ENCODE measurements around the gene COL4A2. TPM values are rescaled to one million over a fixed set of nuclear protein-coding genes. Genes with fewer than 3 reads are reported as not detected.

The COL4A2 gene
- total RNA-seq, 1 experiment from 2014 or later: 1.6 TPM

- TF ChIP-seq RAD21 (IDR thresholded peaks at IDR 0.05; ENCODE audit: low read depth): no peak
- no peak for TF ChIP-seq POLR2AphosphoS5 (IDR thresholded peaks at IDR 0.05; ENCODE audit: low read depth, low read length)
- TF ChIP-seq SRF (IDR thresholded peaks at IDR 0.05; ENCODE audit: low read depth): no peak
- no peak for TF ChIP-seq CBX3 (IDR thresholded peaks at IDR 0.05; ENCODE audit: low read depth)
Observed at GRCh38 chr13:110403315-110403714, 96.2 kb downstream of the COL4A2 start (continued).

- no TSS peak for BruUV-seq (replicated peaks)
- Histone ChIP-seq H3K9ac (ENCODE audit: low read length) (no peak overlapping the region), H3K4me2 (ENCODE audit: low read length) (no peak overlapping the region), H3K9me3 (ENCODE audit: control insufficient read depth in 1 of 2, insufficient read depth in 1 of 2, low read depth in 1 of 2, low read length in 2 of 2) (no peaks in the 10 kb centered on the region), H3K36me3 (ENCODE audit: control insufficient read depth in 1 of 2, insufficient read depth in 2 of 2, low read length in 2 of 2) (no peaks in the 10 kb centered on the region), H3K4me1 (ENCODE audit: control insufficient read depth in 1 of 2, insufficient read depth in 2 of 2, low read length in 2 of 2) (peaks cover 0 to 6% of the 10 kb centered on the region in 2 experiments; a peak in 1 of 4 replicates), H4K20me1 (ENCODE audit: insufficient read depth) (no peaks in the 10 kb centered on the region), H3K4me3 (replicated peaks in 1 of 2; ENCODE audit: low read depth in 1 of 2, low read length in 2 of 2) (no peak overlapping the region), H3K27ac (ENCODE audit: low read depth, low read length) (no peak overlapping the region), H3K9me2 (ENCODE audit: insufficient read depth) (no peaks in the 10 kb centered on the region), H3K27me3 (ENCODE audit: insufficient read depth, low read length) (no peaks in the 10 kb centered on the region), H2AFZ (ENCODE audit: low read depth, low read length, poor library complexity, severe bottlenecking) (no peak overlapping the region), H3K79me2 (ENCODE audit: insufficient read depth, low read length) (no peaks in the 10 kb centered on the region)
- no peak for TF ChIP-seq FOSL1 (IDR thresholded peaks at IDR 0.05; ENCODE audit: low read depth)
- no peak for TF ChIP-seq POLR2AphosphoS5 (IDR thresholded peaks at IDR 0.05; ENCODE audit: low read depth, low read length)
- no peak for TF ChIP-seq SP1 (IDR thresholded peaks at IDR 0.05; ENCODE audit: low read depth)
- TF ChIP-seq ZBTB33 (IDR thresholded peaks at IDR 0.05; ENCODE audit: extremely low read depth, insufficient replicate concordance, low read length): no peak
- no peak for TF ChIP-seq CEBPB (IDR thresholded peaks at IDR 0.05; ENCODE audit: low read depth)
- TF ChIP-seq JUND (IDR thresholded peaks at IDR 0.05): no peak
- no peak for TF ChIP-seq RAD21 (IDR thresholded peaks at IDR 0.05; ENCODE audit: low read depth)
- no peak for TF ChIP-seq MAX (IDR thresholded peaks at IDR 0.05)
- no peak for TF ChIP-seq SIN3A (IDR thresholded peaks at IDR 0.05; ENCODE audit: low read depth)
- TF ChIP-seq POLR2A (IDR thresholded peaks at IDR 0.05; ENCODE audit: borderline replicate concordance, extremely low read depth, insufficient read depth, insufficient read length): no peak
- no peak for TF ChIP-seq ATF3 (IDR thresholded peaks at IDR 0.05)
- TF ChIP-seq EZH2 (IDR thresholded peaks at IDR 0.05): no peak
- TF ChIP-seq EZH2phosphoT487 (IDR thresholded peaks at IDR 0.05; ENCODE audit: borderline replicate concordance): no peak
- TF ChIP-seq ZFX (IDR thresholded peaks at IDR 0.05): no peak
- TF ChIP-seq CTCF (IDR thresholded peaks at IDR 0.05 in 2 of 3, conservative IDR thresholded peaks at IDR 0.05 in 1 of 3; ENCODE audit: borderline replicate concordance in 1 of 3, insufficient read depth in 1 of 3, low read depth in 2 of 3, low read length in 2 of 3): no peak
- DNase-seq (ENCODE audit: low read depth, low spot score): no peak
- ATAC-seq: no peak
- ChIA-PET POLR2A (no interaction called here), RAD21 (ENCODE audit: low non-redundant PET in 1 of 2, low total read pairs in 2 of 2, uncharacterized antibody in 2 of 2, unreplicated experiment in 2 of 2) (no interaction called here), CTCF (no interaction called here)
- intact Hi-C loops (cut with micrococcal nuclease): no loop called here
Observed at GRCh38 chr13:110403721-110404120, 96.6 kb downstream of the COL4A2 start.
